ENCODE results near the gene BRSK2.

BRSK2 gene

GRCh38 chr11:1467270-1467669, 77.5 kb downstream of the BRSK2 start:
- Histone ChIP-seq H3K4me3 (ENCODE audit: low read depth, low read length) (no peak overlapping the region), H3K4me1 (ENCODE audit: control insufficient read depth, insufficient read depth, low read length) (no peaks in the 10 kb centered on the region), H3K36me3 (ENCODE audit: control insufficient read depth, insufficient read depth, low read length) (0 out of 2 replicates have a peak, but pooled peaks cover 2% of the 10 kb centered on the region), H3K9ac (ENCODE audit: low read depth, low read length) (no peak overlapping the region), H3K27me3 (ENCODE audit: control insufficient read depth, insufficient read depth, low read length) (no peaks in the 10 kb centered on the region), H3K9me3 (ENCODE audit: control insufficient read depth, insufficient read depth, low read length) (no peaks in the 10 kb centered on the region), H3K27ac (ENCODE audit: low read depth, low read length) (no peak overlapping the region)

- Histone ChIP-seq H3K4me3 (ENCODE audit: low read depth, low read length) (no peak overlapping the region), H3K27me3 (ENCODE audit: control insufficient read depth, insufficient read depth, low read length) (no peaks in the 10 kb centered on the region), H3K36me3 (ENCODE audit: control insufficient read depth, insufficient read depth, low read length) (0 out of 2 replicates have a peak, but pooled peaks cover 2% of the 10 kb centered on the region), H3K9me3 (ENCODE audit: control insufficient read depth, insufficient read depth, low read length) (no peaks in the 10 kb centered on the region), H3K4me1 (ENCODE audit: control insufficient read depth, insufficient read depth, low read length) (no peaks in the 10 kb centered on the region), H3K27ac (ENCODE audit: low read depth, low read length) (no peak overlapping the region), H3K9ac (ENCODE audit: low read depth, low read length) (no peak overlapping the region)
Measured at GRCh38 chr11:1468002-1468401, 78.3 kb downstream of the BRSK2 start.

GRCh38 chr11:1468473-1469066, 78.8 kb downstream of the BRSK2 start:
- no peak overlapping the region for H3K9ac ChIP-seq (ENCODE audit: low read depth, low read length)
- no peaks in the 10 kb centered on the region for H3K4me1 ChIP-seq (ENCODE audit: control insufficient read depth, insufficient read depth, low read length)
- H3K27ac ChIP-seq (ENCODE audit: low read depth, low read length), result no peak overlapping the region
- H3K36me3 ChIP-seq (ENCODE audit: control insufficient read depth, insufficient read depth, low read length), result 0 out of 2 replicates have a peak, but pooled peaks cover 2% of the 10 kb centered on the region
- no peaks in the 10 kb centered on the region for H3K27me3 ChIP-seq (ENCODE audit: control insufficient read depth, insufficient read depth, low read length)
- no peaks in the 10 kb centered on the region for H3K9me3 ChIP-seq (ENCODE audit: control insufficient read depth, insufficient read depth, low read length)
- H3K4me3 ChIP-seq (ENCODE audit: low read depth, low read length), result no peak overlapping the region

- 0 out of 2 replicates have a peak, but pooled peaks cover 2% of the 10 kb centered on the region for H3K36me3 ChIP-seq (ENCODE audit: control insufficient read depth, insufficient read depth, low read length)
- H3K4me1 ChIP-seq (ENCODE audit: control insufficient read depth, insufficient read depth, low read length), result no peaks in the 10 kb centered on the region
- H3K27me3 ChIP-seq (ENCODE audit: control insufficient read depth, insufficient read depth, low read length), result no peaks in the 10 kb centered on the region
- no peak overlapping the region for H3K27ac ChIP-seq (ENCODE audit: low read depth, low read length)
- H3K9ac ChIP-seq (ENCODE audit: low read depth, low read length), result no peak overlapping the region
- no peaks in the 10 kb centered on the region for H3K9me3 ChIP-seq (ENCODE audit: control insufficient read depth, insufficient read depth, low read length)
- H3K4me3 ChIP-seq (ENCODE audit: low read depth, low read length), result no peak overlapping the region
Measured at GRCh38 chr11:1469287-1469910, 79.7 kb downstream of the BRSK2 start.

- H3K27me3 ChIP-seq (ENCODE audit: control insufficient read depth, insufficient read depth, low read length), result no peaks in the 10 kb centered on the region
- no peak overlapping the region for H3K4me3 ChIP-seq (ENCODE audit: low read depth, low read length)
- H3K9me3 ChIP-seq (ENCODE audit: control insufficient read depth, insufficient read depth, low read length), result no peaks in the 10 kb centered on the region
- no peak overlapping the region for H3K27ac ChIP-seq (ENCODE audit: low read depth, low read length)
- H3K36me3 ChIP-seq (ENCODE audit: control insufficient read depth, insufficient read depth, low read length), result 0 out of 2 replicates have a peak, but pooled peaks cover 2% of the 10 kb centered on the region
- H3K9ac ChIP-seq (ENCODE audit: low read depth, low read length), result no peak overlapping the region
- no peaks in the 10 kb centered on the region for H3K4me1 ChIP-seq (ENCODE audit: control insufficient read depth, insufficient read depth, low read length)
Measured at GRCh38 chr11:1469911-1470680, 80.4 kb downstream of the BRSK2 start.

GRCh38 chr11:1470681-1471611, 81.2 kb downstream of the BRSK2 start:
- no peaks in the 10 kb centered on the region for H3K27me3 ChIP-seq (ENCODE audit: control insufficient read depth, insufficient read depth, low read length)
- no peaks in the 10 kb centered on the region for H3K4me1 ChIP-seq (ENCODE audit: control insufficient read depth, insufficient read depth, low read length)
- H3K4me3 ChIP-seq (ENCODE audit: low read depth, low read length), result no peak overlapping the region
- 0 out of 2 replicates have a peak, but pooled peaks cover 2% of the 10 kb centered on the region for H3K36me3 ChIP-seq (ENCODE audit: control insufficient read depth, insufficient read depth, low read length)
- H3K27ac ChIP-seq (ENCODE audit: low read depth, low read length), result no peak overlapping the region
- H3K9ac ChIP-seq (ENCODE audit: low read depth, low read length), result no peak overlapping the region
- H3K9me3 ChIP-seq (ENCODE audit: control insufficient read depth, insufficient read depth, low read length), result no peaks in the 10 kb centered on the region

GRCh38 chr11:1471736-1472135, 82.0 kb downstream of the BRSK2 start:
- no peaks in the 10 kb centered on the region for H3K4me1 ChIP-seq (ENCODE audit: control insufficient read depth, insufficient read depth, low read length)
- no peak overlapping the region for H3K9ac ChIP-seq (ENCODE audit: low read depth, low read length)
- 0 out of 2 replicates have a peak, but pooled peaks cover 2% of the 10 kb centered on the region for H3K36me3 ChIP-seq (ENCODE audit: control insufficient read depth, insufficient read depth, low read length)
- no peak overlapping the region for H3K4me3 ChIP-seq (ENCODE audit: low read depth, low read length)
- H3K9me3 ChIP-seq (ENCODE audit: control insufficient read depth, insufficient read depth, low read length), result no peaks in the 10 kb centered on the region
- H3K27ac ChIP-seq (ENCODE audit: low read depth, low read length), result no peak overlapping the region
- no peaks in the 10 kb centered on the region for H3K27me3 ChIP-seq (ENCODE audit: control insufficient read depth, insufficient read depth, low read length)

- H3K4me3 ChIP-seq (ENCODE audit: low read depth, low read length), result no peak overlapping the region
- H3K9me3 ChIP-seq (ENCODE audit: control insufficient read depth, insufficient read depth, low read length), result no peaks in the 10 kb centered on the region
- H3K9ac ChIP-seq (ENCODE audit: low read depth, low read length), result no peak overlapping the region
- H3K4me1 ChIP-seq (ENCODE audit: control insufficient read depth, insufficient read depth, low read length), result no peaks in the 10 kb centered on the region
- H3K27me3 ChIP-seq (ENCODE audit: control insufficient read depth, insufficient read depth, low read length), result no peaks in the 10 kb centered on the region
- 0 out of 2 replicates have a peak, but pooled peaks cover 2% of the 10 kb centered on the region for H3K36me3 ChIP-seq (ENCODE audit: control insufficient read depth, insufficient read depth, low read length)
- H3K27ac ChIP-seq (ENCODE audit: low read depth, low read length), result no peak overlapping the region
Measured at GRCh38 chr11:1472180-1473005, 82.7 kb downstream of the BRSK2 start.

GRCh38 chr11:1473011-1473628, 83.4 kb downstream of the BRSK2 start:
- Histone ChIP-seq H3K9ac (ENCODE audit: low read depth, low read length) (no peak overlapping the region), H3K36me3 (ENCODE audit: control insufficient read depth, insufficient read depth, low read length) (0 out of 2 replicates have a peak, but pooled peaks cover 2% of the 10 kb centered on the region), H3K27ac (ENCODE audit: low read depth, low read length) (no peak overlapping the region), H3K9me3 (ENCODE audit: control insufficient read depth, insufficient read depth, low read length) (no peaks in the 10 kb centered on the region), H3K27me3 (ENCODE audit: control insufficient read depth, insufficient read depth, low read length) (no peaks in the 10 kb centered on the region), H3K4me1 (ENCODE audit: control insufficient read depth, insufficient read depth, low read length) (no peaks in the 10 kb centered on the region), H3K4me3 (ENCODE audit: low read depth, low read length) (no peak overlapping the region)

Measured in HUES48 (cell line).